SK-N-SH treated with all-trans-retinoic acid at 6 μM for 48 hours (cell line): ENCODE results near the gene PKNOX2.

ENCODE experiments used
- ATAC-seq: fragments of 200-7000 bp; cut with Tn5 transposase; 3 replicates; pipeline ENCODE4 v1.9.1; 2020; ENCODE audit warnings: mild to moderate bottlenecking, moderate library complexity
- BACH2 ChIP-seq: fragments of 250-450 bp; sonication (Bioruptor Pico); IDR thresholded peaks from 2 replicates; pipeline ENCODE4 v1.9.0; 2021; ENCODE audit warnings: mild to moderate bottlenecking, borderline replicate concordance
- CSDC2 ChIP-seq: fragments of 250-450 bp; sonication (Bioruptor Pico); IDR thresholded peaks from 2 replicates; pipeline ENCODE4 v1.5.0; 2020; ENCODE audit warnings: mild to moderate bottlenecking, moderate library complexity
- ESRRG ChIP-seq: fragments of 250-450 bp; sonication (Bioruptor Pico); IDR thresholded peaks from 2 replicates; pipeline ENCODE4 v1.6.1; 2021; ENCODE audit warnings: mild to moderate bottlenecking
- GLIS3 ChIP-seq: fragments of 250-450 bp; sonication (Bioruptor Pico); IDR thresholded peaks from 2 replicates; pipeline ENCODE4 v1.5.0; 2020; ENCODE audit warnings: mild to moderate bottlenecking, moderate library complexity
- ISL1 ChIP-seq: fragments of 250-450 bp; sonication (Bioruptor Pico); IDR thresholded peaks from 2 replicates; pipeline ENCODE4 v2.1.2; 2022; ENCODE audit warnings: mild to moderate bottlenecking, moderate library complexity
- OSR1 ChIP-seq: fragments of 250-450 bp; sonication (Bioruptor Pico); IDR thresholded peaks from 2 replicates; pipeline ENCODE4 v1.8.0; 2022; ENCODE audit warnings: moderate library complexity, mild to moderate bottlenecking, inconsistent platforms
- PPARA ChIP-seq: fragments of 250-450 bp; sonication (Bioruptor Pico); IDR thresholded peaks from 2 replicates; pipeline ENCODE4 v1.5.0; 2020; ENCODE audit warnings: mild to moderate bottlenecking, borderline replicate concordance
- SNAI2 ChIP-seq: fragments of 250-450 bp; sonication (Bioruptor Pico); IDR thresholded peaks from 2 replicates; pipeline ENCODE4 v1.5.0; 2020; ENCODE audit warnings: mild to moderate bottlenecking, moderate library complexity
- TCF4 ChIP-seq: fragments of 250-450 bp; sonication (Bioruptor Pico); IDR thresholded peaks from 2 replicates; pipeline ENCODE4 v1.8.0; 2021; ENCODE audit warnings: mild to moderate bottlenecking, moderate library complexity, borderline replicate concordance
- TOX ChIP-seq: fragments of 250-450 bp; sonication (Bioruptor Pico); IDR thresholded peaks from 2 replicates; pipeline ENCODE4 v1.8.0; 2021; ENCODE audit warnings: mild to moderate bottlenecking, moderate library complexity, borderline replicate concordance
- TSHZ2 ChIP-seq: fragments of 250-450 bp; sonication (Bioruptor Pico); IDR thresholded peaks from 2 replicates; pipeline ENCODE4 v1.5.0; 2020; ENCODE audit warnings: mild to moderate bottlenecking, moderate library complexity
- ZC3H10 ChIP-seq: fragments of 250-450 bp; sonication (Bioruptor Pico); IDR thresholded peaks from 2 replicates; pipeline ENCODE4 v1.5.1; 2021; ENCODE audit warnings: mild to moderate bottlenecking, moderate library complexity
- ZFP3 ChIP-seq: fragments of 250-450 bp; sonication (Bioruptor Pico); IDR thresholded peaks from 2 replicates; pipeline ENCODE4 v1.5.0; 2020; ENCODE audit warnings: mild to moderate bottlenecking, moderate library complexity
- ZFP30 ChIP-seq: fragments of 450-650 bp; formaldehyde crosslinking; IDR thresholded peaks from 2 replicates; pipeline ENCODE4 v1.5.0; 2022; ENCODE audit warnings: mild to moderate bottlenecking, moderate library complexity
- ZNF565 ChIP-seq: fragments of 450-650 bp; formaldehyde crosslinking; conservative IDR thresholded peaks from 2 replicates; pipeline ENCODE4 v1.5.0; 2020; ENCODE audit warnings: low read depth, mild to moderate bottlenecking, moderate library complexity
- ZNF70 ChIP-seq: fragments of 450-650 bp; formaldehyde crosslinking; IDR thresholded peaks from 2 replicates; pipeline ENCODE4 v1.5.0; 2020; ENCODE audit warnings: mild to moderate bottlenecking, moderate library complexity
- ZNF8 ChIP-seq: fragments of 450-650 bp; formaldehyde crosslinking; IDR thresholded peaks from 2 replicates; pipeline ENCODE4 v1.5.0; 2020; ENCODE audit warnings: mild to moderate bottlenecking, moderate library complexity
- TF ChIP-seq, protein P1 (sequence below): fragments of 250-450 bp; sonication (Bioruptor Pico); IDR thresholded peaks from 2 replicates; pipeline ENCODE4 v1.8.0; 2021; ENCODE audit warnings: low read depth, mild to moderate bottlenecking, moderate library complexity, borderline replicate concordance
- TF ChIP-seq, protein P2 (sequence below): fragments of 250-450 bp; sonication (Bioruptor Pico); IDR thresholded peaks from 2 replicates; pipeline ENCODE4 v1.8.0; 2020; ENCODE audit warnings: mild to moderate bottlenecking, moderate library complexity, borderline replicate concordance
- TF ChIP-seq, protein P3 (sequence below): fragments of 250-450 bp; sonication (Bioruptor Pico); IDR thresholded peaks from 2 replicates; pipeline ENCODE4 v1.5.1; 2020; ENCODE audit warnings: low read depth, mild to moderate bottlenecking, moderate library complexity
- TF ChIP-seq, protein P4 (sequence below): fragments of 250-450 bp; sonication (Bioruptor Pico); IDR thresholded peaks from 2 replicates; pipeline ENCODE4 v1.5.1; 2021; ENCODE audit warnings: mild to moderate bottlenecking, moderate library complexity

PKNOX2 gene

GRCh38 chr11:125202977-125203376 lies 38.4 kb downstream of the PKNOX2 start:
- TF ChIP-seq ZC3H10 (CRISPR knock-in tag) (no peak), GLIS3 (CRISPR knock-in tag) (no peak), OSR1 (CRISPR knock-in tag) (no peak), TCF4 (no peak)
- ATAC-seq, result no peak

- no peak for TF ChIP-seq TCF4
- no peak for ATAC-seq
Observed at GRCh38 chr11:125207866-125208425, 43.4 kb downstream of the PKNOX2 start.

DNA sequence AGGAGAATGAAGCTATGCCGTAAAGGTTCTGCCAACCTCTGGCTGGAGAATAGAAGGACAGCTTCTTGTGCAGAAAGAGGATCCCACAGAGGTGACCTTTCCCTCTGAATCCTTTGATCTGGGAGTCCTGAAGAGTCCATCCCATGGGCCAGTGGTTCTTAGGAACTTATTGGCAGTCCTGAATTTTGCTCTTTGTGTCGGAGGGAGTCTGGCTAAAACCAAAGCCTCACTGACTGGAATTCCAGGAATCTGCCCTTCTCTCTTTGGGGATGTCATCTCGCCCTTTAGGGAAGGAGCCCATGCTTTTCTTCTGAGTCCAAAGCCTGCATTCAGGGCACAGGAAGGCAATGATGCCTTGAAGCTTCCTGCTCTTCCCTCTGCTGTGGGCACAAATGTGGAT lies 45.5 kb downstream of the PKNOX2 start:
- no peak for TF ChIP-seq TCF4
- no peak for TF ChIP-seq SNAI2 (CRISPR knock-in tag)
- no peak for TF ChIP-seq ZFP30 (CRISPR knock-in tag)
- no peak for TF ChIP-seq ZNF565 (CRISPR knock-in tag)
- TF ChIP-seq BACH2 (CRISPR knock-in tag), result no peak
- no peak for TF ChIP-seq ZFP3
- TF ChIP-seq TOX (CRISPR knock-in tag), result no peak
- TF ChIP-seq, protein P1, sequence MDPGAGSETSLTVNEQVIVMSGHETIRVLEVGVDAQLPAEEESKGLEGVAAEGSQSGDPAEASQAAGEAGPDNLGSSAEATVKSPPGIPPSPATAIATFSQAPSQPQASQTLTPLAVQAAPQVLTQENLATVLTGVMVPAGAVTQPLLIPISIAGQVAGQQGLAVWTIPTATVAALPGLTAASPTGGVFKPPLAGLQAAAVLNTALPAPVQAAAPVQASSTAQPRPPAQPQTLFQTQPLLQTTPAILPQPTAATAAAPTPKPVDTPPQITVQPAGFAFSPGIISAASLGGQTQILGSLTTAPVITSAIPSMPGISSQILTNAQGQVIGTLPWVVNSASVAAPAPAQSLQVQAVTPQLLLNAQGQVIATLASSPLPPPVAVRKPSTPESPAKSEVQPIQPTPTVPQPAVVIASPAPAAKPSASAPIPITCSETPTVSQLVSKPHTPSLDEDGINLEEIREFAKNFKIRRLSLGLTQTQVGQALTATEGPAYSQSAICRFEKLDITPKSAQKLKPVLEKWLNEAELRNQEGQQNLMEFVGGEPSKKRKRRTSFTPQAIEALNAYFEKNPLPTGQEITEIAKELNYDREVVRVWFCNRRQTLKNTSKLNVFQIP (CRISPR knock-in tag), result no peak
- no peak for TF ChIP-seq TSHZ2
- TF ChIP-seq CSDC2 (CRISPR knock-in tag), result no peak
- TF ChIP-seq, protein P2, sequence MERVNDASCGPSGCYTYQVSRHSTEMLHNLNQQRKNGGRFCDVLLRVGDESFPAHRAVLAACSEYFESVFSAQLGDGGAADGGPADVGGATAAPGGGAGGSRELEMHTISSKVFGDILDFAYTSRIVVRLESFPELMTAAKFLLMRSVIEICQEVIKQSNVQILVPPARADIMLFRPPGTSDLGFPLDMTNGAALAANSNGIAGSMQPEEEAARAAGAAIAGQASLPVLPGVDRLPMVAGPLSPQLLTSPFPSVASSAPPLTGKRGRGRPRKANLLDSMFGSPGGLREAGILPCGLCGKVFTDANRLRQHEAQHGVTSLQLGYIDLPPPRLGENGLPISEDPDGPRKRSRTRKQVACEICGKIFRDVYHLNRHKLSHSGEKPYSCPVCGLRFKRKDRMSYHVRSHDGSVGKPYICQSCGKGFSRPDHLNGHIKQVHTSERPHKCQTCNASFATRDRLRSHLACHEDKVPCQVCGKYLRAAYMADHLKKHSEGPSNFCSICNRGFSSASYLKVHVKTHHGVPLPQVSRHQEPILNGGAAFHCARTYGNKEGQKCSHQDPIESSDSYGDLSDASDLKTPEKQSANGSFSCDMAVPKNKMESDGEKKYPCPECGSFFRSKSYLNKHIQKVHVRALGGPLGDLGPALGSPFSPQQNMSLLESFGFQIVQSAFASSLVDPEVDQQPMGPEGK (CRISPR knock-in tag), result no peak
- TF ChIP-seq ESRRG (CRISPR knock-in tag), result no peak
- no peak for TF ChIP-seq ZNF8 (CRISPR knock-in tag)
- no peak for TF ChIP-seq ZNF70 (CRISPR knock-in tag)
- TF ChIP-seq ISL1 (CRISPR knock-in tag), result no peak
- TF ChIP-seq, protein P3, sequence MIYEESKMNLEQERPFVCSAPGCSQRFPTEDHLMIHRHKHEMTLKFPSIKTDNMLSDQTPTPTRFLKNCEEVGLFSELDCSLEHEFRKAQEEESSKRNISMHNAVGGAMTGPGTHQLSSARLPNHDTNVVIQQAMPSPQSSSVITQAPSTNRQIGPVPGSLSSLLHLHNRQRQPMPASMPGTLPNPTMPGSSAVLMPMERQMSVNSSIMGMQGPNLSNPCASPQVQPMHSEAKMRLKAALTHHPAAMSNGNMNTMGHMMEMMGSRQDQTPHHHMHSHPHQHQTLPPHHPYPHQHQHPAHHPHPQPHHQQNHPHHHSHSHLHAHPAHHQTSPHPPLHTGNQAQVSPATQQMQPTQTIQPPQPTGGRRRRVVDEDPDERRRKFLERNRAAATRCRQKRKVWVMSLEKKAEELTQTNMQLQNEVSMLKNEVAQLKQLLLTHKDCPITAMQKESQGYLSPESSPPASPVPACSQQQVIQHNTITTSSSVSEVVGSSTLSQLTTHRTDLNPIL, result no peak
- TF ChIP-seq PPARA (CRISPR knock-in tag), result no peak
- no peak for TF ChIP-seq GLIS3 (CRISPR knock-in tag)
- TF ChIP-seq, protein P4, sequence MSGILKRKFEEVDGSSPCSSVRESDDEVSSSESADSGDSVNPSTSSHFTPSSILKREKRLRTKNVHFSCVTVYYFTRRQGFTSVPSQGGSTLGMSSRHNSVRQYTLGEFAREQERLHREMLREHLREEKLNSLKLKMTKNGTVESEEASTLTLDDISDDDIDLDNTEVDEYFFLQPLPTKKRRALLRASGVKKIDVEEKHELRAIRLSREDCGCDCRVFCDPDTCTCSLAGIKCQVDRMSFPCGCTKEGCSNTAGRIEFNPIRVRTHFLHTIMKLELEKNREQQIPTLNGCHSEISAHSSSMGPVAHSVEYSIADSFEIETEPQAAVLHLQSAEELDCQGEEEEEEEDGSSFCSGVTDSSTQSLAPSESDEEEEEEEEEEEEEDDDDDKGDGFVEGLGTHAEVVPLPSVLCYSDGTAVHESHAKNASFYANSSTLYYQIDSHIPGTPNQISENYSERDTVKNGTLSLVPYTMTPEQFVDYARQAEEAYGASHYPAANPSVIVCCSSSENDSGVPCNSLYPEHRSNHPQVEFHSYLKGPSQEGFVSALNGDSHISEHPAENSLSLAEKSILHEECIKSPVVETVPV (CRISPR knock-in tag), result no peak
- ATAC-seq, result no peak
